Stimulated activated CD4-positive, alpha-beta T cell treated with anti-CD3 and anti-CD28 coated beads, Interleukin-4, amount 100 ng/mL, for 1 hour (primary cell): Measurements from ENCODE around the gene C3orf20.
"Not testable (repeated sequence)": the region's sequence is repeated elsewhere in the genome, so short reads cannot be mapped to it uniquely, and the experiment has no call there.

Experiments used
- DNase-seq: peaks from one replicate; pipeline ENCODE4 v3.0.0-alpha.2; 2020

C3orf20 gene

DNA sequence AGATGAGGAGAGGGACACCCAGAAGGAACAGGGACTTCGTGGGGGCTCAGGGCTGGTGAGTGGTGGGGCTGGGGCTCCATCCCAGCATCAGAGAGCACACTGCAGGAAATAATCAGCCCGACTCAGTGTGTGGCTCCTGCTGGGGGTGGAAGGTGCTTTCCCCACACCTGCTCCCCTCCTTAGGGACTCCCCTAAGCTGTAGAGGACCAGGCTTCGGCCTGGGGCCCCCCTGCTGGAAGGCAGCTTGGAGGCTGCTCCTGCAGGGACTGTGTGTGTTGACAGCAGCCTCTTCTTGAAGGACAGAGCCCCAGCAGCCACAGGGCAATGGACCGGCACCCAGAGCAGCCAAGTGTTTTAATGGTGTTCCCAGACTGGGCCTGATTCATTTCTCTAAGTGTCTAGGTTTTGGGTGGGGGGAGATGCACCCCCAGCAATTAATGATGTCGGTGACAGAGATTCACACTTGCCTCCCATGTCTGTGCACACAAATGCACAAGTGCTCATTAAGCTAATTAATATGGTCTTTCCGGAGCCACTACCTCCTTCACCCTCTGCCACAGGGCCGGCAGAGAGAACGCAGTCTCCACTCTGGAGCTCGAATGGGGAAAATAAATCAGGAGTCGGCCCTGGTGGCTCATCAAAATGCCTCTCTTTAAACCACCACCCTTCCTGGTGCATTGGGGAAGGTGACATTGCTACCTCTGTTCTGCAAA is 126.9 kb downstream of the C3orf20 start:
- no peak for DNase-seq

- DNase-seq: no peak
Observed at GRCh38 chr3:14802381-14802731, 127.4 kb downstream of the C3orf20 start.

DNA sequence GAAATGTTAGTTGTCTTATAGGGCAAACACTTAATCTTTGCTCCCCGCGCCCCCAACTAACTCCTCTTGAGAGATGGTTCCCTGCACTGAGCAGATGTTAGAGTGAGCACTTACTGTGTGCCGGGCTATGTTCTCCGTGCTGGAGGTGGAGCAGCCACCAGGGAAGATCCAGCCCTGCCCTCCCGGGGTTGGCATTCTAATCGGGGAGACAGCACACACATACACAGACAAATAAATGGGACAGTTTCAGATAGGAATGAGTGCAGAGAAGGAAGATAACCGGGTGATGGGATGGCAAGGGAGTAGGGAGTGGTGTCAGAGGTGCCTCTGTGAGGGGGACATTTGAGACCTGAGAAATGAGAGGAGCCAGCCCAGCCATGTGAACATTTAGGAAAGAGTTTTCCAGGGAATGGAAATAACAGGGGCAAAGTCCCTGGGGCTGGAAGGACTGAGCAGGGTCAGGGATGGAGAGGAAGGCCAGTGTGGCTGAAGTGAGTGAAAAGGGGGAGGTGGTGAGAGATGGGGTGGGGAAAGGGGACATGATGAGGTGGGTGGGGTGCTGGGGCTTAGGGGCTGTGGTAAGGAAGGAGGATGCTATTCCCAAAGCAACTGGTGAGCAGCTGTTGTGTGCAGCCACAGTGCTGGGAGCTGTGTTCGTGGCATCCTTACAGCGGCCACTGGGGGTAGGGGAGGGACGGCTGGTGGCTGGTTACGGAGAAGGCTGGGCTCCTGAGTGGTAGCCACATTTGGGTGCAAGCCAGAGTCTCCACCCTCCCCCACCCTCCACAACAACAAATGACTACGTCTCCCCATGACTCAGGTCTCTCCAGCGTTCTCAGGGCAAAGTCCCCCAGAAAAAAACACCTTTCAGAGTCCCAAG is 128.4 kb downstream of the C3orf20 start:
- DNase-seq: no peak

DNA sequence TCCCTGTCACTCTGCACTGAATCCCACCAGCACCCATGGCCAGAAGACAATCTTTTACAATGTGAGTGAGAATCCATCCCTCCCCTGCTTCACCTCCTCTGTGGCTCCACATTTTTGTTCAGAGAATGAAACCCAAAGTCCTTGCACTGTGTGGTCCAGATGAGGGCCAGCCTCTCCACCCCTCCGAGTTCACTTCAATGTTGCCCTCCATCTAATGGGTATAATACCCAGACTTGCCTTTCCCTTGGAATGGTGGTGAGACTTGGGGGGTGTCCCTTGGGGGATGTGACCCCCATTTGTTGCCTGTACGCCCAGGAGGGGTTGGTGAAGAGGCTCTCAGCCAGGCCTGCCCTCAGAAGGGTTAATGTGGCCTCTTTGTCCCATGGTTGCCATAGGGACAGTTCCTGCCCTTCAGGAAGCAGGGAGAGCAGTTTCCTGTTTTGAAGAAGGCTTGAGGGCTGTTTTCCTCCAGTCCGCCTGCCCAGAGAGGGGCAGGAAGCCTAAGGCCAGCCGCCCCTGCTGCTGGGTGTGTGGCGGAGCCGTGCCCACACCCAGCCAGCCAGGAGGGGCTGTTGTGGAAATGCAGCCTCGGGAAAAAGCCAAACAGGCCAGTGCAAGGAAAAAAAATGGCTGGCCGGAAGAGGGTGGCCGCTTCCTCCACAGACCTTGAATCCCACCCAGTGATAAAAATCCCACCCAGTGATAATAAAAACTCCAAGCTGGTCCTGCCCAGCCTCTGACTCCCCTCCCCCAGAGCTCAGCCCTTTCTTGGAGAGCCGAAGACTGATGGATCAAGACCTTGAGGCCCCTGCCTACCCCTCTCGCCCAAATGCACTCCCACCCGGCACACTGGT is 129.3 kb downstream of the C3orf20 start:
- DNase-seq: no peak

DNA sequence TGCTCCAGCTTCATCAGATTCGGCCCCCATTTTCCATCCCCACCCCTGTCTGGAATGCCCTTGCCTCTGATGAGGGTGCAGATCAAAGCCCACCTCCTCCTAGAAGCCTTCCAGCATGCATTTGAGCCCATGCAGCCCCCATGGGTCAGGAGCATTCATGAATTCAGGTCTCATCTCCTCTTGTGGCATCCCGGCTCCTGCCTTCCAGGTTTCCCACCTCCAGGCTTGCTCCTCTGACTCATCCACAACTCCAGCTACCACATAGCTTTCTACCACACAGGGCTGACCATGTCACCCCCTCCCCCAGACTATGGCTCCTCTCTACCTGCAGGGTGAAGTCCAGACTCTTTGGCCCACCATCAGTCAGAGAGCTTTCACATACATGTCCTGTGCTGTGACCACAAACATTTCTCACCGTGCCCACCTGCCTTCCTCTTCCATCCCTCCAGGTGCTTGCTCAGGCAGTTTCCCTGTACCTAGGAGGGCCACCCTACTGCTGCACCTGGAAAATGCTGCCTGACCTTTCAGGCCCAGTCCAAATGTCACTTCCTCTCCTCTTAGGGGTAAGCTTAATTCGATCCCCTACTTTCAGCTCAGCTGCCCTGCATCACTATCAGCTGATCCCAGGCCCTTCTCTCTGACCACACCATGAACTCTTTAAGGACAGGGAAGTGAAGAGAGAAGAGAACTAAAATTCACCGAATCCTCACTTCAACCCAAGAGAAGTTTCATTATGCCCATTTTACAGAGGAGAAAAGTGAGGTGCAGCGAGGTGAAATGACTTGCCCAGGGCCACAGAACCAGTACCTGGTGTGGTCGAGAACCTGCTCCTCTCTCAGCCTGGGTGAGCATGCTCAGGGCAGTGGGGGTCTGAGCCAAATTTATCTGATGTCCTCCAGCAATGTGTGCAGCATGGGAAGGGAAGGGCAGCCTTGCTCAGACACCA is 130.2 kb downstream of the C3orf20 start:
- no peak for DNase-seq

DNA sequence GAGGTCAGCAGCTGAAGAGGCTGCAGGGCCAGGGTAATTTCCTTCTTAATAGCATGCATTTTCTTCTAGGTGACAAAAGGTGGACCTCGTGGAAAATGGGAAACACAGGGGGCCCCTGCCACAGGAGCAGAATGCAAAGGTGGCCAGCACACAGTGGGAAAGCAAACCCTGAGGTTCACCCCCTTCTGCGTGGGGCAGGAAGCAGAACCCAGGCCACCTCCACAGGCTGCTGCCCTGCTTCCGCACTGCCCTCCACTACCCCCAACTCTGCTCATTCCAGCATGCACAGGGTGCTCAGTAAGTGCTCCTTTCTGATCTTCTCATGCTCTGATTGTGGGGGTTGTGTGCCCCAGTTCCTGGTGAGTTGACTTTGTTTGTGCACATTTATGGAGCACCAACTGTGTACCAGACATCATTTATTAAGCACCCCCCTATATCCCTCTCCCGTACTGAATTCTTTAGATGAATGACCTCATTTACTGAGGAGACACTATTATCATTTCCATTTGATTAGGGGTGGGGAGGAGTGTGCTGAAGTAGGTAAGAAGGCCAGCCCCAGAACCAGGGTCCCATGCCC is 131.1 kb downstream of the C3orf20 start:
- DNase-seq: no peak

- DNase-seq: no peak
Observed at GRCh38 chr3:14806641-14807263, 131.8 kb downstream of the C3orf20 start.

DNA sequence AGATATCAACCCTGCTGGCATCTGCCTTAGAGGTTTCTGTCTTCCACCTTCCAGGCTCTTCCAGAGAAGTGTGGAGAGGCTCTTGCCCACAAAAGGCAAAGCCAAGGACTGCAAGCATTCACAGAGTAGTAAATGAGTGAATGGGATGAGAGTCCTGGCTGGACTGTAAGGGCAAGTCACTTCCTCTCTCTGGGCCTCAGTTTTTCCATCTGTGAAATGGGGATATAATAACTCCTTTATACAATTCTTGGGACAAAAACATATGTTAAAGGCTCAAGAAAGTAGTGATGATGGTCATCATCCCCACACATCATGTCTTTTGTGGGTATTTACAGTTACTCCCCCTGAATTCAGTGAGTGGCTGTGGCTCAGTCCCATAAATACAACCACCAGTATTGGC is 133.1 kb downstream of the C3orf20 start:
- DNase-seq: no peak

GRCh38 chr3:14808502-14809266 is 133.7 kb downstream of the C3orf20 start:
- DNase-seq: no peak

GRCh38 chr3:14809611-14810010 is 134.7 kb downstream of the C3orf20 start:
- DNase-seq: not testable (repeated sequence)

GRCh38 chr3:14810070-14810791 is 135.3 kb downstream of the C3orf20 start:
- no peak for DNase-seq

- no peak for DNase-seq
Observed at GRCh38 chr3:14810801-14811661, 136.1 kb downstream of the C3orf20 start.

DNA sequence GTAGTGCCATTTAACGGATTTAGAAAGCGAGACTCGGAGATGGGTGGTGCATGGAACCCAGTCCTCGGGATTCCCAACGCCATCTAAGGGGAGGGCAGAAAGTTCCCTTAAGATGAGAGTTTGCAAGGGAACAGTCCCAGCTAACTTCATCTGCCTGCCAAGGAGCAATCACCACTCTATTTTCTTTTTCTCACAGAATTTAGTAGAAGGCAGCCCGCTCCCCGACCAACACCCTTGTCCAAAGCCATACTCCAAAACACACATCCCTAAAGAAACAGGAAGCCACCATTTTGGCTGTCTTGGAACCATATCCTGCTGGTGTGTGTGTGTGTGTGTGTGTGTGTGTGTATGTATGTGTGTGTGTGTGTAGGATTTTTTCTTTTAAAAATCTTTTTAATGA is 136.7 kb downstream of the C3orf20 start:
- no peak for DNase-seq

GRCh38 chr3:14812196-14812790 is 137.4 kb downstream of the C3orf20 start:
- no peak for DNase-seq

DNA sequence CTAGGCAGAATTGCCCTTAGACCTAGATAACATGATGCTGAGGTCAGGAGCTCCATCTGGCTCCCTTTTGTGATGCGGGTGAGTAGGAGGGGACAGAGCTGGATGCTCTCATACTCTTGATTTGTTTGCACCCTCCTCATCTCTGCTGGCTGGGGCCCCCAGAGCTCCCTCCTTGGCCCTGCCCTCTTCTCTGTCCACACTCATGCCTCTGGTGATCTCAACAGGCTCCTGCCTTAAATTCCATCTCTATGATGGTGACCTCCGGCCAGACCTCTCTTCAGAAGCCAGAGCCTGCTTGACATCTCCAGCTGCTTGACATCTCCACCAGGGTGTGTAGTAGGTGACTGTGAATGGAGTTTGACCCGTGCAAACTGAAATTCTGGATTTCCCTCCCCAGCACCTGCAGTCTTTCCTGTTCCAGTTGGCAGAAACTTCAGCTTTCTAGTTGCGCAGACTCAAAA is 139.5 kb downstream of the C3orf20 start:
- DNase-seq: no peak

- DNase-seq: no peak
Observed at GRCh38 chr3:14816359-14816758, 141.4 kb downstream of the C3orf20 start.

DNA sequence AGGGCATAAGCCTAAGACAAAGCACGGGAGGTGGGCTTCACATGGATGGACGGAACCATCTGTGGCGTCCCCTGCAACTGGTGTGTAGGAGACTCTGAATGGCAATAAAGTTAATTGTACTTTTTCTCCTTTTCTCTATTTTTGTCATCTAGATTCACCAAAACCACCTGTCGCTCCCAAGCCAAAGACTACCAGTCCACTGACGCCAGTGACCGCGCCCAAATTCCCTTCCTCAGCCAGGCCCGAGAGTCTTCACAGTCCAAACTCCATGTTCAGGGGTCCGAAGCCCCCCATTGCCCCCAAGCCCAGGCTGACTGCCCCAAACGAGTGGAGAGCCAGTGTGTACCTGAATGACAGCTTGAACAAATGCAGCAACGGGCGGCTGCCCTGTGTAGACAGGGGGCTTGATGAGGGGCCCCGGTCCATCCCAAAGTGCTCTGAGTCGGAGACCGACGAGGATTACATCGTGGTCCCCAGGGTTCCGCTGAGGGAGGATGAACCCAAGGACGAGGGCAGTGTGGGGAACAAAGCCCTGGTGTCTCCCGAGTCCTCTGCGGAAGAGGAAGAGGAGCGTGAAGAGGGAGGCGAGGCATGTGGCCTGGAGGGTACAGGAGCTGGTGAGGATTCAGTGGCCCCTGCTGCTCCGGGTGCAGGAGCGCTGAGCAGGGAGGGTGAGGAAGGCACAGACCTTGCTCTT is 144.0 kb downstream of the C3orf20 start, which contains the start of gene FGD5:
Gene FGD5 (plus strand): TSS at position 159 of the 697 bp plus-strand sequence. CDS start 110 bp downstream, at position 269.
- no peak for DNase-seq
